HG03097 (cell line): Measurements from ENCODE around the gene NAPG.
"Not testable (repeated sequence)": the region's sequence is repeated elsewhere in the genome, so short reads cannot be mapped to it uniquely, and the experiment has no call there.

Experiments
- ATAC-seq: cut with Tn5 transposase; IDR thresholded peaks from one replicate; pipeline ENCODE4 v1.9.1; 2021; ENCODE audit not compliant: unreplicated experiment, low FRiP score

The NAPG gene

GRCh38 chr18:10511236-10511635, 14.6 kb upstream of the NAPG start:
- no peak for ATAC-seq

GRCh38 chr18:10514082-10514481, 11.7 kb upstream of the NAPG start:
- no peak for ATAC-seq

GRCh38 chr18:10514601-10515000, 11.2 kb upstream of the NAPG start:
- ATAC-seq, result no peak

- no peak for ATAC-seq
These were observed 10.4 kb upstream of the NAPG start for GRCh38 chr18:10515456-10515855.

GRCh38 chr18:10516078-10516477, 9.7 kb upstream of the NAPG start:
- no peak for ATAC-seq

- ATAC-seq, result no peak
These were observed 7.1 kb upstream of the NAPG start for GRCh38 chr18:10518595-10519255.

- no peak for ATAC-seq
These were observed 6.5 kb upstream of the NAPG start for GRCh38 chr18:10519366-10519765.

- no peak for ATAC-seq
These were observed 5.6 kb upstream of the NAPG start for GRCh38 chr18:10519999-10520935.

DNA sequence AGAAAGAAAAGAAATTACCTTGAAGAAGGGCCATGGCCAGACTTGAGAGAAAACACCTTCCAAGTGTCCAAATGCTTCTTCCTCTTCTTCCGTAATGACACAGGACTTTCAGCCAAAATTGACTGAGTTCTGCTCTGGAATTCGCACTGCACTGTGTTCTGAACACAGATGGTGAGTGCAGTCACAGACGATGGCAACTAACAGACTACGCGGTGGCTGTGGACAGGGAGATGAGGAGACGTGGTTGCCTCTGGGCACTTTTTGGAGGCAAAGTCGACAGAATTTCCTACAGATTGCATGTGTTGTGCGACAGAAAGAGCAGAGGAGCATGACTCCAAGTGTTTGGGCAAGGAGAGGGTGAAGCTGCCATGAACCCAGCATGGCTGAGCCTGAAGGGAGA, 4.3 kb upstream of the NAPG start:
- ATAC-seq, result no peak

GRCh38 chr18:10522574-10522973, 3.3 kb upstream of the NAPG start:
- ATAC-seq, result no peak

- no peak for ATAC-seq
These were observed 2.3 kb upstream of the NAPG start for GRCh38 chr18:10523544-10523943.

DNA sequence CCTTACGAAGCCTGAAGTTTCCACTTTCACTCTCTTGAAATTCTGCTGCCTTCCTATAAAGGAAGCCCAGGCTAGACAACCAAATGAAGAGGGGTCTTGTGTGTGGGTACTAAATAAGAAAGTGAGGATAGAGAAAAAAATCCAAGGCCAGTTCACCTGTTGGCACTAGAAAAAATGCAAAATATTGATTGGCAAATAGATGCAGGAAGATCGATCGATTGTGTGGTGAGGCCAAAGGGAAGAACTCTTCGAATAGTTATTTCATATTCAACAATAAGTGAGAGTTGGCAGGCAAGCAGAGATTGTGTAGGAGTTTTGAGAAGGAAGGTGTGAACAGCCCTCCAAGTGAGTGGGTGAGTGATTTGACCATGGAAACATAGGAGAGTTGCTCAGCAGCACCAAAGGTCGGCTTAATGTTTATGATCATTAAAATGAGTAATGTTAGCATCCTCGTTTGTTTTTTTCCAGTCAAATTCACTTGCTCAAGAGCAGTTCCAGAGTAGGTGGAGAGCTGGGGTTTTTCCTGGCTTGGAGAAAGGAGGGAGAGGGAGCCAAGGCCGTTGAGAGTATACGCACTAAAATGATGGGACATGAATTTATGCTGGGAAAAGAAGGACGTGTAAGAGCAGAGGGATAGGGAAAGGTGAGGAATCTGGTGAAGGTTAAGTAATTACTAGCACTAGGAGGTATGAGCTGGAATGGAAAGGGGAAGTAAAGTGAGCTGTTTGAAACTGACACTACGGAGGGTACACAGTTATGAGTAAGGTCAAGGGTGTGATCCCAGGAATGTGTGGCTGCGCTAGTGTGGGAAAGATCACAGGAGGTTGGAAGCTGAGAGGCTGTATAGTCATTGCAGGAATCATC, 1.1 kb upstream of the NAPG start:
- no peak for ATAC-seq

GRCh38 chr18:10525371-10525691, 496 bp upstream of the NAPG start:
- ATAC-seq, result no peak

- no peak for ATAC-seq
These were observed 728 bp downstream of the NAPG start for GRCh38 chr18:10526561-10526949.

- no peak for ATAC-seq
These were observed 2.6 kb downstream of the NAPG start for GRCh38 chr18:10528439-10528838.

- ATAC-seq, result no peak
These were observed 4.2 kb downstream of the NAPG start for GRCh38 chr18:10530002-10530401.

GRCh38 chr18:10530852-10531251, 5.0 kb downstream of the NAPG start:
- no peak for ATAC-seq

DNA sequence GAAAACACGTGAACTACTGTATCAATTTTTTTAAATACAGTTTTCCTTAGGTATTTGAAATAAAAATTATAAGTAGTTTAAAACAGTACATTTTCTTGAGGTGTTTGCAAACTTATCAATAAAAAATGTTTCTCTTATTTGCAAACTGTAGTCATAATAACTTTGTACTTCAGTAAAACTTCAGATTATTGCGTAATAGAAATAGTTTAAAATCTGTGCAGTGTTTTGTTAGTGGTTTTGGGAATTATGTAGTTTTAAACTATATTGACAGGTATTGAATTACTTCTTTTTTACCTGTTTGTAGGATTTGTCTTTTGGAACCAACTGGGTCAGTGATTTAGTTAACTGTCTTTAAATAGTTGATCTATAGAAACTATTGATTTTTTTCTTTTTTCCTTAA, 7.3 kb downstream of the NAPG start:
- no peak for ATAC-seq

DNA sequence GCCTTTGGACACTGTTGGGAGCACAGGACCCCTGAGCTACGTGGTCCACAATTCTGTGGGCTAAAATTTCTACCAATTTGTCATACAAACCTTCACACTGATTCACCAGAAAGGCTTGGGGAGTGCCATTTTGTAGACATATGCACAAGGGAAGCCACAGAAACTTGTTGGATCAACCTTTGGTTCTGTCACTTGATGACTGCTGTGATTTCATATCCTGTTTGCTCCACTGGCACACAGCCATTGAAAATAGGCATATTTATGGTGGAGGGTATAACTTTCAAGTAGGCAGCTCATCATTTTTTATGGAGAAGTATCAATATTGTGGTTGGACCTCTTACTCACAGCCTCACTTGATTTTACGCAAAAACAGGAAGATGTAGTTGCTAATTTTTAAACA, 10.5 kb downstream of the NAPG start:
- no peak for ATAC-seq

DNA sequence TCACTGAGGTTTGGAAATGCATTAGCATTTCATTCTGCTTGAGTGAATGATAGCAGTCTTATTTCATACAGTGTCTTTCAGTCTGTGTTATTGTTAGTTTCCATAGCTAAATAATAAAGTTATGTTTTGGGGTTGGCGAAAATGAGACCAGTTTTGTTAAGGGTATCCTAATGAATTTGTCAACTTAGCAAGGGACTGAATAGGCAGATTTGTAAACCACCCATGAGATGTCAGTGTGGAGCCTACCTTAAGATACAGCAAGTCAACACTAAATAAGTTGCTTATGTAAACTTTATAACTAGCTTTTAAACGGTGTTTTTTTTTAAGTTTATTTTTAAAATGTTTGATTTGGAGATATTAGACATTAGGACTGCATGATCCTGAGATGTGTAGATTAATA, 11.9 kb downstream of the NAPG start:
- ATAC-seq, result no peak

- ATAC-seq, result not testable (repeated sequence)
These were observed 13.3 kb downstream of the NAPG start for GRCh38 chr18:10539124-10539523.
